NCI-H2029 (cell line): ENCODE data around the gene ZNF536.

ENCODE experiments used
- DNase-seq: peaks from one replicate; lab custom pipeline; 2025; lab: John Stamatoyannopoulos, UW

ZNF536 gene

GRCh38 chr19:30563691-30564090 lies 191.5 kb downstream of the ZNF536 start:
- DNase-seq = no peak

GRCh38 chr19:30564551-30565011 lies 192.4 kb downstream of the ZNF536 start:
- no peak for DNase-seq

- no peak for DNase-seq
Measured at GRCh38 chr19:30565636-30566035, 193.5 kb downstream of the ZNF536 start.

GRCh38 chr19:30566681-30567420 lies 194.7 kb downstream of the ZNF536 start:
- no peak for DNase-seq

GRCh38 chr19:30567536-30568232 lies 195.5 kb downstream of the ZNF536 start:
- DNase-seq = no peak

- DNase-seq = no peak
Measured at GRCh38 chr19:30570194-30570593, 198.0 kb downstream of the ZNF536 start.

GRCh38 chr19:30577551-30578105 lies 205.4 kb downstream of the ZNF536 start:
- no peak for DNase-seq

GRCh38 chr19:30579419-30579818 lies 207.2 kb downstream of the ZNF536 start:
- DNase-seq = no peak

GRCh38 chr19:30580673-30581072 lies 208.5 kb downstream of the ZNF536 start:
- DNase-seq = no peak

GRCh38 chr19:30584090-30584489 lies 211.9 kb downstream of the ZNF536 start:
- DNase-seq = no peak

GRCh38 chr19:30587869-30588268 lies 215.7 kb downstream of the ZNF536 start:
- no peak for DNase-seq

GRCh38 chr19:30590596-30591229 lies 218.5 kb downstream of the ZNF536 start:
- DNase-seq = no peak

GRCh38 chr19:30593356-30593755 lies 221.2 kb downstream of the ZNF536 start:
- no peak for DNase-seq

- no peak for DNase-seq
Measured at GRCh38 chr19:30593975-30594745, 222.0 kb downstream of the ZNF536 start.

- DNase-seq = no peak
Measured at GRCh38 chr19:30596268-30596667, 224.1 kb downstream of the ZNF536 start.

- no peak for DNase-seq
Measured at GRCh38 chr19:30596813-30597399, 224.7 kb downstream of the ZNF536 start.

- DNase-seq = no peak
Measured at GRCh38 chr19:30598688-30599087, 226.5 kb downstream of the ZNF536 start.

- DNase-seq = no peak
Measured at GRCh38 chr19:30602661-30603350, 230.6 kb downstream of the ZNF536 start.

- no peak for DNase-seq
Measured at GRCh38 chr19:30604657-30605056, 232.5 kb downstream of the ZNF536 start.

GRCh38 chr19:30605333-30605732 lies 233.1 kb downstream of the ZNF536 start:
- DNase-seq = no peak
